VCaP (cell line): Measurements from ENCODE around the gene PPP1R2.
A peak's percentile ranks its signal among the peaks of the same experiment; 100 is the strongest.
"Not testable (repeated sequence)": the region's sequence is repeated elsewhere in the genome, so short reads cannot be mapped to it uniquely, and the experiment has no call there.

Experiments used
- H3K27ac ChIP-seq: fragments of 450-650 bp; 2 replicates; pipeline ENCODE4 v1.5.1; 2017
- TF ChIP-seq, protein P1 (sequence below): fragments of 450-650 bp; conservative IDR thresholded peaks from 2 replicates; pipeline ENCODE4 v1.5.1; 2017; ENCODE audit warnings: mild to moderate bottlenecking, moderate library complexity

The PPP1R2 gene

GRCh38 chr3:195542698-195543499 lies at the start of gene PPP1R2:
TSS of gene PPP1R2 (minus strand) at chr3:195543325. CDS start at chr3:195543025, 300 bp downstream.
- H3K27ac ChIP-seq, result peak within 1 kb of the TSS; percentile 81
- TF ChIP-seq, protein P1, sequence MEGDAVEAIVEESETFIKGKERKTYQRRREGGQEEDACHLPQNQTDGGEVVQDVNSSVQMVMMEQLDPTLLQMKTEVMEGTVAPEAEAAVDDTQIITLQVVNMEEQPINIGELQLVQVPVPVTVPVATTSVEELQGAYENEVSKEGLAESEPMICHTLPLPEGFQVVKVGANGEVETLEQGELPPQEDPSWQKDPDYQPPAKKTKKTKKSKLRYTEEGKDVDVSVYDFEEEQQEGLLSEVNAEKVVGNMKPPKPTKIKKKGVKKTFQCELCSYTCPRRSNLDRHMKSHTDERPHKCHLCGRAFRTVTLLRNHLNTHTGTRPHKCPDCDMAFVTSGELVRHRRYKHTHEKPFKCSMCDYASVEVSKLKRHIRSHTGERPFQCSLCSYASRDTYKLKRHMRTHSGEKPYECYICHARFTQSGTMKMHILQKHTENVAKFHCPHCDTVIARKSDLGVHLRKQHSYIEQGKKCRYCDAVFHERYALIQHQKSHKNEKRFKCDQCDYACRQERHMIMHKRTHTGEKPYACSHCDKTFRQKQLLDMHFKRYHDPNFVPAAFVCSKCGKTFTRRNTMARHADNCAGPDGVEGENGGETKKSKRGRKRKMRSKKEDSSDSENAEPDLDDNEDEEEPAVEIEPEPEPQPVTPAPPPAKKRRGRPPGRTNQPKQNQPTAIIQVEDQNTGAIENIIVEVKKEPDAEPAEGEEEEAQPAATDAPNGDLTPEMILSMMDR, result no peak

GRCh38 chr3:195591852-195592251 lies 48.7 kb upstream of the PPP1R2 start:
- no peak overlapping the region for H3K27ac ChIP-seq

DNA sequence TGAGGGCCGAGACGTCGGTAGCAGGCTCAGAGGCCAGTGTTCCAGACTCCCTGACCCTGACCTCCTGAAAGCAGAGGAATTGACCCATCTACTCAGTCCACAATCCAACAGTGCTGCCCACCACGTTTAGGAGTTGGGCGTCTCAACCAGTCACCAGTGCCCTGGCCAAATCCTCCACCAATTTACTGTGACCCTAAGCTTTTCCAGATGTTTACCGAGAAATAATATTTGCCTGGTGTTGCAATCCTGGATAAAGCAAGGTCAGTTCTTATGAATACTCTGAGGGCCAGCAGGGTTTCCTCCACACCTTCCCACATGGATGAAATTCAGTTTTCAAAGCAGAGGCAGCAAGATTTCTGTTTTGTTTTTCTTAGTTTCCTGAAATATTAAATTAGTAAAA lies 48.1 kb upstream of the PPP1R2 start:
- TF ChIP-seq, protein P1, result no peak
- no peak overlapping the region for H3K27ac ChIP-seq

More at GRCh38 chr3:195591852-195592251, 48.7 kb upstream of the PPP1R2 start:
- TF ChIP-seq, protein P1, result no peak

GRCh38 chr3:195590381-195590780 lies 47.3 kb upstream of the PPP1R2 start:
- not testable (repeated sequence) for H3K27ac ChIP-seq

DNA sequence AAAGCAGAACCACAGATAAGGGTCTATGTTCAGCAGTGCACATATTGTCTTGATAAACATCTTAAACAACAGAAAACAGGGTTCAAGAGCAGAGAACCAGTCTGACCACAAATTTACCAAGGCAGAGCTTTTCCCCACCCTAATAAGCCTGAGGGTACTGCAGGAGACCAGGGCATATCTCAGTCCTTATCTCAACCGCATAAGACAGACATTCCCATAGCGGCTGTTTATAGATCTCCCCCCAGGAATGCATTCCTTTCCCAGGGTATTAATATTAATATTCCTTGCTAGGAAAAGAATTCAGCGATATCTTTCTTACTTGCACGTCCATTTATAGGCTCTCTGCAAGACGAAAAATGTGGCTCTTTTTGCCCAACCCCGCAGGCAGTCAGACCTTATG lies 46.7 kb upstream of the PPP1R2 start:
- H3K27ac ChIP-seq, result not testable (repeated sequence)

GRCh38 chr3:195587824-195588223 lies 44.7 kb upstream of the PPP1R2 start:
- TF ChIP-seq, protein P1, result no peak

GRCh38 chr3:195587406-195587805 lies 44.3 kb upstream of the PPP1R2 start:
- no peak overlapping the region for H3K27ac ChIP-seq

More at GRCh38 chr3:195587824-195588223, 44.7 kb upstream of the PPP1R2 start:
- no peak overlapping the region for H3K27ac ChIP-seq

DNA sequence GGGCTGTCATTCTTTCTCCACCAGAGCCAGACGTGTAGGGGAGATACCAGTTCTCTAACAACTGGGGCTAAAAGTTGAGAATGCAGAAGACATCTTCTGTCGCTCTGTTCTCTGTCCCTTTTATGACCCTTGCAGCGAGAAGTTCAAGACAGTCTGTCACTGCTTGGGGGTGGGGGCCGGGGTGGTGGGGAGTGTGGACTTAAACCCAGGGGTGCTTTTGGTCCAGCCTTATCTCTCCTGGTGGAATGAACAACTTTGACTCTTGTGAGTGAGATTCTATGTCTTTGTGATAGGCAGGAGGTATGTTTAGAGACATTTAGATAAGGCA lies 41.4 kb upstream of the PPP1R2 start:
- TF ChIP-seq, protein P1, result no peak
- H3K27ac ChIP-seq, result peak overlapping the region; percentile 97

More at GRCh38 chr3:195587406-195587805, 44.3 kb upstream of the PPP1R2 start:
- TF ChIP-seq, protein P1, result no peak
